Vagina (tissue), 2 donors: ENCODE data around the gene ZNF263.

ENCODE experiments used
- CTCF ChIP-seq, 3 experiments: fragments of 450-650 bp in 2 of 3; fragments of 200-600 bp in 1 of 3; sonication (generic) in 1 of 3; IDR thresholded peaks; one replicate each; pipeline ENCODE4 v1.5.1; 2017 to 2019; ENCODE audit warnings: antibody characterized with exemption in 3 of 3, mild to moderate bottlenecking in 2 of 3, moderate library complexity in 2 of 3
- POLR2A ChIP-seq, 2 donors: fragments of 450-650 bp; IDR thresholded peaks; one replicate each; pipeline ENCODE4 v1.6.1; 2017; ENCODE audit warnings: antibody characterized with exemption in 2 of 2, mild to moderate bottlenecking in 2 of 2, moderate library complexity in 2 of 2
- POLR2AphosphoS5 ChIP-seq, 2 donors: sonication (generic); formaldehyde crosslinking; IDR thresholded peaks; one replicate each; pipeline ENCODE4 v1.9.0; 2017; ENCODE audit warnings: antibody characterized with exemption in 2 of 2, mild to moderate bottlenecking in 2 of 2, low read depth in 1 of 2; ENCODE audit not compliant: insufficient read depth in 1 of 2

DNA sequence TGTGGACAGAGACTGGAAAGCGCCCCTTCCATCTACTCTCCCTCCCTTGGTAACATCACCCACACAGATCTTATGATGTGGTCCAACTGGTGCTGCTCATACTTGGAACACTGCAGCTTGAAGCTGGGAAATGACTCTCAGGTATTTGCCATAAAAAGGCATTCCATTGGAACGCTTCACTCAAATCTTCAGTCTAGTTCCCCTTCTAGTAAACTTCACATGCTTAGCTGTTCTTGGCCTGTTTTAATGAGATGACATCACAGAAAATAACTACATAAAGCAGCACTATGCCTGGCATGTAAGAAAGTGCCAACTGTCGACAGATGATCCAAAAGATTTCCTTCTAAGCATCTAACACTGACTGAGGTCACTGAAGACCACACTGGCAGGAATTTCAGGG, 9.3 kb downstream of the ZNF263 start:
- TF ChIP-seq CTCF (IDR thresholded peaks at IDR 0.05) (no peak), POLR2A (IDR thresholded peaks at IDR 0.05) (no peak), POLR2AphosphoS5 (IDR thresholded peaks at IDR 0.05; ENCODE audit: insufficient read depth in 1 of 2, low read depth in 1 of 2) (no peak)
